Type B pancreatic cell (in vitro differentiated cells): ENCODE results near the gene MTA3. TPM values are rescaled to one million over a fixed set of nuclear protein-coding genes. Genes with fewer than 3 reads are reported as not detected.

Experiments used
- DNase-seq: peaks from one replicate; pipeline ENCODE4 v3.0.0; 2021; ENCODE audit warnings: mixed read lengths; ENCODE audit not compliant: unreplicated experiment; ENCODE audit errors: extremely low spot score
- H3K27ac Mint-ChIP-seq: 2 replicates; pipeline ENCODE4 v1.8.0; 2021; ENCODE audit warnings: mild to moderate bottlenecking, mixed read lengths
- H3K27me3 Mint-ChIP-seq: 2 replicates; pipeline ENCODE4 v1.8.0; 2021; ENCODE audit warnings: mixed read lengths
- H3K36me3 Mint-ChIP-seq: 2 replicates; pipeline ENCODE4 v1.8.0; 2021; ENCODE audit warnings: mixed read lengths
- H3K4me1 Mint-ChIP-seq: one replicate; pipeline ENCODE4 v1.8.0; 2021; ENCODE audit warnings: mixed read lengths; ENCODE audit not compliant: unreplicated experiment
- H3K4me3 Mint-ChIP-seq: 2 replicates; pipeline ENCODE4 v1.8.0; 2021; ENCODE audit warnings: mild to moderate bottlenecking, mixed read lengths
- H3K9me3 Mint-ChIP-seq: 2 replicates; pipeline ENCODE4 v1.8.0; 2021; ENCODE audit warnings: mixed read lengths
- CTCF ChIP-seq: fragments of 200-600 bp; sonication (generic); conservative IDR thresholded peaks from 2 replicates; pipeline ENCODE4 v1.5.0; 2021; ENCODE audit warnings: antibody characterized with exemption, mild to moderate bottlenecking
- long read RNA-seq: library from polyadenylated mRNA; unstranded; transcript quantifications from one replicate; pipeline ENCODE4 v2.0.0, GENCODE V29; 2020
- total RNA-seq: library from RNA; stranded (reverse); gene quantifications from 2 replicates; pipeline ENCODE4 v1.2.1, GENCODE V29; 2021; ENCODE audit warnings: low replicate concordance

The MTA3 gene
- 49.4 and 59.7 TPM in 2 replicates for total RNA-seq
- long read RNA-seq, transcript MTA3-205 (14 exons, 2,202 nt): major isoform, 29 of 75 reads
- long read RNA-seq, transcript MTA3-204 (14 exons, 2,041 nt): minor isoform, 24 of 75 reads
- long read RNA-seq, partial matches to known transcripts: 9 of 75 reads
- long read RNA-seq, other reads (novel, unspliced or antisense): 12 of 75 reads

- Mint-ChIP-seq H3K27me3 (no peaks in the 10 kb centered on the region), H3K9me3 (no peaks in the 10 kb centered on the region), H3K36me3 (peaks cover 4% of the 10 kb centered on the region), H3K4me3 (peak within 1 kb of the TSS; percentile 97), H3K4me1 (peaks cover 23% of the 10 kb centered on the region), H3K27ac (peak within 1 kb of the TSS; percentile 96)
- DNase-seq: peak; percentile 79
- TF ChIP-seq CTCF: no peak
Measured at GRCh38 chr2:42568401-42569115, at the start of gene MTA3. Gene MTA3, plus strand, starts transcription at chr2:42568632. Its CDS starts 114 bp downstream, at chr2:42568746.

DNA sequence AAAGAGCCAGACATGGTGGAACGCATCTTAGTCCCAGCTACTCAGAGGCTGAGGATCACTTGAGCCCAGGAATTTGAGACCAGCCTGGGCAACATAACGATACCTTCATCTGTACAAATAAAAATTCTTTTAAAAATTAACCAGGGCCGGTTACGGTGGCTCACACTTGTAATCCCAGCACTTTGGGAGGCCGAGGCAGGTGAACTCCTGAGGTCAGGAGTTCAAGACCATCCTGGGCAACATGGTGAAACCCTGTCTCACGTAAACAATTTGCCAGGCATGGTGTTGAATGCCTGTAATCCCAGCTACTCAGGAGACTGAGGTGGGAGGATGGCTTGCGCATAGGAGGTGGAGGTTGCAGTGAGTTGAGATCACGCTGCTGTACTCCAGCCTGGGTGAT lies 48.8 kb upstream of the MTA3 start:
- H3K9me3 Mint-ChIP-seq: no peaks in the 10 kb centered on the region
- H3K27me3 Mint-ChIP-seq: no peaks in the 10 kb centered on the region
- TF ChIP-seq CTCF: no peak
- H3K36me3 Mint-ChIP-seq: no peaks in the 10 kb centered on the region
- peaks cover 6% of the 10 kb centered on the region for H3K4me1 Mint-ChIP-seq
- no peak overlapping the region for H3K27ac Mint-ChIP-seq
- no peak overlapping the region for H3K4me3 Mint-ChIP-seq
- no peak for DNase-seq

DNA sequence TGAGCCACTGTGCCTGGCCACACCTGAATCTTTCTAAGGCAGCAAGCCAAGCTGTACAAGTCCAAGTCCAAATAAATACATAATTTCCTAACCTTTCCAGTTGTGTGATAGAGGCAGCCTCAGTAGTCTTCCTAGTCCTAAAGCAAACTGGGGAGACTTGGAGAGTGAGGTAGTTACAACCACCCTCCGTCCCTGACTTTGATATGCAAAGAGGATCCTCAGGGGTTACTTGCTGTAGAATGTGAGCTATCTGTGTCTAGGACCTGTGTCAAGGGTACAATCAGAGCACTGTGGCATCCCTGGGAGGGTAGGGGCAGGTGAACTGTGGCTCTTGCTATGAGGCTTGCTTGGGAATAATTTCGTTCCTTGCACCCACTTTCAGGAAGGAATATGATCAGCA lies 46.4 kb upstream of the MTA3 start:
- Mint-ChIP-seq H3K9me3 (no peaks in the 10 kb centered on the region), H3K27ac (no peak overlapping the region)

DNA sequence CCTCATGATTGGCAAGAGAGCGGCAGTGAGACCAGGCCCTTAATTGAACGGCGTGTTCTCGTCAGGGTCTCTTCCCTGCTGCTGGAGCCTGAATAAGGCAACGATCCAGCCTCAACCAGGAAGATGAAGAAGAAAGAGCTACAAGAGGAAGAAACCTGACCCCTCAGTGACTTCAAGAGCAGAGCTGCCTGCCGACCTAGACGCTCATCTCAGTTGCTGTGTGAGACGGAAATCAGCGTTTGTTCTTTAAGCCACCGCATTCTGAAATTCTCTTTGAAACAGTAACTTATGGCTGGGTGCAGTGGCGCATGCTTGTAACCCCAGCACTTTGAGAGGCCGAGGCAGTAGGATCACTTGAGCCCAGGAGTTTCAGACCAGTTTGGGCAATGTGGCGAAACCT lies 45.1 kb upstream of the MTA3 start:
- H3K4me1 Mint-ChIP-seq: peaks cover 6% of the 10 kb centered on the region
- H3K27ac Mint-ChIP-seq: no peak overlapping the region
- H3K36me3 Mint-ChIP-seq: no peaks in the 10 kb centered on the region
- H3K4me3 Mint-ChIP-seq: no peak overlapping the region
- no peaks in the 10 kb centered on the region for H3K27me3 Mint-ChIP-seq
- DNase-seq: no peak
- no peak for TF ChIP-seq CTCF
- H3K9me3 Mint-ChIP-seq: peaks cover 3% of the 10 kb centered on the region

More for the DNA sequence above, 46.4 kb upstream of the MTA3 start:
- Mint-ChIP-seq H3K36me3 (no peaks in the 10 kb centered on the region), H3K27me3 (no peaks in the 10 kb centered on the region), H3K4me3 (no peak overlapping the region), H3K4me1 (peaks cover 6% of the 10 kb centered on the region)
- DNase-seq: no peak
- no peak for TF ChIP-seq CTCF

DNA sequence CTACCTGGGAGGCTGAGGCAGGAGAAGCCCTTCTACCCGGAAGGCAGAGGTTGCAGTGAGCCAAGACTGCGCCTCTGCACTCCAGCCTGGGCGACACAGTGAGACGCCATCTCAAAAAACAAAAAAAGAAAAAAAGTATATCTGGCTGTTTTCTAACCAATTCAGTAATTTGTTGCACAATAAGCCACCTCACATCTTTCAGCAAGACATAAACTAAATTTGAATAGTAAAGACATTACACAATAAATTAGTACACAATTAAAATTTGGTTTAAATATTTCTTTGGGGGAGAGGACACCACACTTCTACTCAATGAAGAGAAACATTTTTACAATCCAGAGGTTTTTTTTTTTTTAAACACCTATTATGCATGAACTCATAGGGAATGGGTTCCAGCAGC lies 36.0 kb upstream of the MTA3 start:
- DNase-seq: no peak
- no peaks in the 10 kb centered on the region for H3K4me1 Mint-ChIP-seq
- no peaks in the 10 kb centered on the region for H3K36me3 Mint-ChIP-seq
- no peak for TF ChIP-seq CTCF
- no peak overlapping the region for H3K27ac Mint-ChIP-seq
- H3K9me3 Mint-ChIP-seq: no peaks in the 10 kb centered on the region
- H3K4me3 Mint-ChIP-seq: no peak overlapping the region
- no peaks in the 10 kb centered on the region for H3K27me3 Mint-ChIP-seq
